T-helper 2 cell treated with Interferon-gamma antibody and Interleukin-4, amounts not matched to agents 5 μg/mL and 100 μg/mL, for 36 hours (primary cell): ENCODE results near the gene METTL17.
"Not testable (repeated sequence)": the region's sequence is repeated elsewhere in the genome, so short reads cannot be mapped to it uniquely, and the experiment has no call there.

Experiments
- DNase-seq: peaks from one replicate; pipeline ENCODE4 v3.0.0; 2021; ENCODE audit warnings: low spot score
- H3K27ac Mint-ChIP-seq: one replicate; pipeline ENCODE4 v1.8.0; 2021; ENCODE audit warnings: mild to moderate bottlenecking, mixed read lengths
- H3K27me3 Mint-ChIP-seq: one replicate; pipeline ENCODE4 v1.8.0; 2021; ENCODE audit warnings: low read depth, mixed read lengths
- H3K36me3 Mint-ChIP-seq: one replicate; pipeline ENCODE4 v1.8.0; 2021; ENCODE audit warnings: low read depth, mixed read lengths
- H3K4me1 Mint-ChIP-seq: one replicate; pipeline ENCODE4 v1.8.0; 2021; ENCODE audit warnings: low read depth, mixed read lengths
- H3K4me3 Mint-ChIP-seq: one replicate; pipeline ENCODE4 v1.8.0; 2022; ENCODE audit warnings: mild to moderate bottlenecking, moderate library complexity, mixed read lengths
- H3K9me3 Mint-ChIP-seq: one replicate; pipeline ENCODE4 v1.8.0; 2021; ENCODE audit warnings: mixed read lengths

METTL17 gene

GRCh38 chr14:21003788-21004346 is 14.1 kb downstream of the METTL17 start:
- Mint-ChIP-seq H3K27me3 (no peaks in the 10 kb centered on the region), H3K4me3 (no peak overlapping the region), H3K4me1 (no peaks in the 10 kb centered on the region), H3K9me3 (no peaks in the 10 kb centered on the region), H3K27ac (no peak overlapping the region), H3K36me3 (no peaks in the 10 kb centered on the region)
- no peak for DNase-seq

GRCh38 chr14:21009721-21010120 is 19.9 kb downstream of the METTL17 start:
- not testable (repeated sequence) for H3K4me3 Mint-ChIP-seq, H3K27ac Mint-ChIP-seq, H3K36me3 Mint-ChIP-seq, H3K4me1 Mint-ChIP-seq, DNase-seq, H3K9me3 Mint-ChIP-seq
- H3K27me3 Mint-ChIP-seq: peaks cover 25% of the 10 kb centered on the region

GRCh38 chr14:21011136-21011535 is 21.4 kb downstream of the METTL17 start:
- no peak overlapping the region for H3K27ac Mint-ChIP-seq
- no peaks in the 10 kb centered on the region for H3K9me3 Mint-ChIP-seq
- H3K4me3 Mint-ChIP-seq: no peak overlapping the region
- H3K36me3 Mint-ChIP-seq: no peaks in the 10 kb centered on the region
- peaks cover 25% of the 10 kb centered on the region for H3K27me3 Mint-ChIP-seq
- H3K4me1 Mint-ChIP-seq: no peaks in the 10 kb centered on the region
- no peak for DNase-seq

GRCh38 chr14:21014761-21015190 is 25.0 kb downstream of the METTL17 start:
- Mint-ChIP-seq H3K27me3 (peaks cover 20% of the 10 kb centered on the region), H3K4me1 (no peaks in the 10 kb centered on the region), H3K36me3 (no peaks in the 10 kb centered on the region), H3K4me3 (no peak overlapping the region), H3K27ac (no peak overlapping the region), H3K9me3 (no peaks in the 10 kb centered on the region)
- DNase-seq: peak; percentile 58

GRCh38 chr14:21015312-21015711 is 25.5 kb downstream of the METTL17 start:
- no peak overlapping the region for H3K27ac Mint-ChIP-seq
- DNase-seq: no peak
- H3K9me3 Mint-ChIP-seq: no peaks in the 10 kb centered on the region
- no peak overlapping the region for H3K4me3 Mint-ChIP-seq
- H3K36me3 Mint-ChIP-seq: no peaks in the 10 kb centered on the region
- peaks cover 20% of the 10 kb centered on the region for H3K27me3 Mint-ChIP-seq
- H3K4me1 Mint-ChIP-seq: no peaks in the 10 kb centered on the region

GRCh38 chr14:21016413-21017190 is 26.8 kb downstream of the METTL17 start:
- H3K27ac Mint-ChIP-seq: no peak overlapping the region
- DNase-seq: no peak
- H3K36me3 Mint-ChIP-seq: no peaks in the 10 kb centered on the region
- no peaks in the 10 kb centered on the region for H3K9me3 Mint-ChIP-seq
- no peak overlapping the region for H3K4me3 Mint-ChIP-seq
- H3K27me3 Mint-ChIP-seq: peaks cover 16% of the 10 kb centered on the region
- H3K4me1 Mint-ChIP-seq: no peaks in the 10 kb centered on the region

GRCh38 chr14:21017528-21018245 is 27.9 kb downstream of the METTL17 start:
- no peak for DNase-seq
- no peak overlapping the region for H3K27ac Mint-ChIP-seq
- H3K27me3 Mint-ChIP-seq: peaks cover 17% of the 10 kb centered on the region
- no peaks in the 10 kb centered on the region for H3K9me3 Mint-ChIP-seq
- no peaks in the 10 kb centered on the region for H3K36me3 Mint-ChIP-seq
- H3K4me3 Mint-ChIP-seq: no peak overlapping the region
- H3K4me1 Mint-ChIP-seq: no peaks in the 10 kb centered on the region

GRCh38 chr14:21018286-21018685 is 28.5 kb downstream of the METTL17 start:
- H3K4me1 Mint-ChIP-seq: no peaks in the 10 kb centered on the region
- no peak overlapping the region for H3K4me3 Mint-ChIP-seq
- H3K9me3 Mint-ChIP-seq: no peaks in the 10 kb centered on the region
- peaks cover 19% of the 10 kb centered on the region for H3K27me3 Mint-ChIP-seq
- DNase-seq: no peak
- no peak overlapping the region for H3K27ac Mint-ChIP-seq
- no peaks in the 10 kb centered on the region for H3K36me3 Mint-ChIP-seq

- no peak for DNase-seq
- Mint-ChIP-seq H3K36me3 (no peaks in the 10 kb centered on the region), H3K9me3 (no peaks in the 10 kb centered on the region), H3K27ac (no peak overlapping the region), H3K4me3 (no peak overlapping the region), H3K4me1 (peaks cover under 1% of the 10 kb centered on the region), H3K27me3 (peaks cover 23% of the 10 kb centered on the region)
Measured at GRCh38 chr14:21018781-21019180, 29.0 kb downstream of the METTL17 start.

GRCh38 chr14:21019366-21019765 is 29.6 kb downstream of the METTL17 start:
- peaks cover 6% of the 10 kb centered on the region for H3K4me1 Mint-ChIP-seq
- peaks cover 26% of the 10 kb centered on the region for H3K27me3 Mint-ChIP-seq
- H3K4me3 Mint-ChIP-seq: no peak overlapping the region
- no peaks in the 10 kb centered on the region for H3K36me3 Mint-ChIP-seq
- no peak overlapping the region for H3K27ac Mint-ChIP-seq
- DNase-seq: no peak
- H3K9me3 Mint-ChIP-seq: no peaks in the 10 kb centered on the region

- no peaks in the 10 kb centered on the region for H3K9me3 Mint-ChIP-seq
- DNase-seq: no peak
- no peaks in the 10 kb centered on the region for H3K36me3 Mint-ChIP-seq
- H3K4me1 Mint-ChIP-seq: peaks cover 7% of the 10 kb centered on the region
- H3K4me3 Mint-ChIP-seq: no peak overlapping the region
- H3K27ac Mint-ChIP-seq: no peak overlapping the region
- peaks cover 30% of the 10 kb centered on the region for H3K27me3 Mint-ChIP-seq
Measured at GRCh38 chr14:21020977-21021545, 31.3 kb downstream of the METTL17 start.

- Mint-ChIP-seq H3K27me3 (peaks cover 39% of the 10 kb centered on the region), H3K4me3 (peak overlapping the region; percentile 0), H3K27ac (no peak overlapping the region), H3K4me1 (peaks cover 7% of the 10 kb centered on the region), H3K36me3 (no peaks in the 10 kb centered on the region), H3K9me3 (no peaks in the 10 kb centered on the region)
- DNase-seq: no peak
Measured at GRCh38 chr14:21022686-21023085, 32.9 kb downstream of the METTL17 start.

- Mint-ChIP-seq H3K9me3 (no peaks in the 10 kb centered on the region), H3K4me3 (no peak overlapping the region), H3K27me3 (peaks cover 39% of the 10 kb centered on the region), H3K4me1 (peaks cover 7% of the 10 kb centered on the region), H3K27ac (no peak overlapping the region), H3K36me3 (no peaks in the 10 kb centered on the region)
- DNase-seq: no peak
Measured at GRCh38 chr14:21023174-21023573, 33.4 kb downstream of the METTL17 start.
